NCI-H1105 (cell line): ENCODE data around the gene GALNT10.

ENCODE experiments used
- DNase-seq: peaks from one replicate; lab custom pipeline; 2025; lab: John Stamatoyannopoulos, UW

Gene GALNT10

DNA sequence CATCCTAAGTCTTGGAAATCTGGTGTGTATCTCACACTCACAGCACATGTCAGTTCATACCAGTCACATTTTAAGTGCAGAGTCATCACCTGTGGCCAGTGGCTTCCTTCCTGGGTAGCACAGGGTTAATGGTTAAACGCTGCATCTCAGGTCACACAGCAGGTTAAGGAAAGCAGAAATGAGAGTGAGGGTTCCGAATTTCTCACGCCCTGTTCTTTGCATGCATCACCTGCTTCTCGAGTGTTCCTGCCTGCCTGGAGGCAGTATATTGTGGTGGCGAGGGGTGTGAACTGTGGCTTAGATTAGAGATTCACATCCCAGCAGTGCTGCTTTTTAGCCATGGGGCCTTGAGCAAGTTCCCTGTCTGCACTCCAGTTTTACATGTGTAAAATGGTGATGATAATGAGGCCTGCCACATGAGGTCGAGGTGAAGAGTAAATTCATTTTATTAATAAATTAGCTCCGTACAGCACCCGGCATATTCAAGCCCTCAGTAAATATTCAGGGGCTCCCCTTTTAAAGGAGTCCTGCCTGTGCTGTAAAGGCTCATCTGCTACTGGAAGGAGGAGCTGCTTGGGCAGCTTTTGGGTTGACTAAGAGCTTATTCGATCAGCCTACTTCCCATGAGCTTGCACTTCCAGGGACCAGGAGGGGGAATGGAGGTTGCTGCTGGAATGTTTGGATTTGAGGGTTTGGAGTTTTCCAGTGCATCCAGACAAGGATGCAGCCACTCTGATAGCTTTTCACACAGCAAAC, 194.1 kb downstream of the GALNT10 start:
- DNase-seq = no peak

DNA sequence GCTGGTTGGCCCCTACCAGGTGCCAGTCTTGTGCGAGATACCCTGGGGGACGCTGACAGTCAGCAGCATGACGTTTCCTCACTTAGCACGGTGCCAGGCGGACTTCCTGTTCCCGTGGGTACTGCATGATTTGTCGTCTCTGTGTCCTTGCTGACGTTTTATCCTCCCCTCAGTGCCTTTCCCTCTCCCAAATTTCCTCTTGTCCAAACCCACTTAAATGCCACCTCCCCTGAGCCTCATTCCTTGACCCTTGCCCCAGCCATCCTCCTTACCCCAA, 194.6 kb downstream of the GALNT10 start:
- DNase-seq = no peak

- no peak for DNase-seq
Measured at GRCh38 chr5:154386952-154387629, 196.6 kb downstream of the GALNT10 start.

- no peak for DNase-seq
Measured at GRCh38 chr5:154388842-154389241, 198.3 kb downstream of the GALNT10 start.

GRCh38 chr5:154390096-154390495, 199.6 kb downstream of the GALNT10 start:
- no peak for DNase-seq

- no peak for DNase-seq
Measured at GRCh38 chr5:154390746-154391359, 200.3 kb downstream of the GALNT10 start.

GRCh38 chr5:154391788-154392187, 201.3 kb downstream of the GALNT10 start:
- DNase-seq = no peak

- DNase-seq = no peak
Measured at GRCh38 chr5:154393850-154394249, 203.3 kb downstream of the GALNT10 start.

- DNase-seq = no peak
Measured at GRCh38 chr5:154394307-154394706, 203.8 kb downstream of the GALNT10 start.

DNA sequence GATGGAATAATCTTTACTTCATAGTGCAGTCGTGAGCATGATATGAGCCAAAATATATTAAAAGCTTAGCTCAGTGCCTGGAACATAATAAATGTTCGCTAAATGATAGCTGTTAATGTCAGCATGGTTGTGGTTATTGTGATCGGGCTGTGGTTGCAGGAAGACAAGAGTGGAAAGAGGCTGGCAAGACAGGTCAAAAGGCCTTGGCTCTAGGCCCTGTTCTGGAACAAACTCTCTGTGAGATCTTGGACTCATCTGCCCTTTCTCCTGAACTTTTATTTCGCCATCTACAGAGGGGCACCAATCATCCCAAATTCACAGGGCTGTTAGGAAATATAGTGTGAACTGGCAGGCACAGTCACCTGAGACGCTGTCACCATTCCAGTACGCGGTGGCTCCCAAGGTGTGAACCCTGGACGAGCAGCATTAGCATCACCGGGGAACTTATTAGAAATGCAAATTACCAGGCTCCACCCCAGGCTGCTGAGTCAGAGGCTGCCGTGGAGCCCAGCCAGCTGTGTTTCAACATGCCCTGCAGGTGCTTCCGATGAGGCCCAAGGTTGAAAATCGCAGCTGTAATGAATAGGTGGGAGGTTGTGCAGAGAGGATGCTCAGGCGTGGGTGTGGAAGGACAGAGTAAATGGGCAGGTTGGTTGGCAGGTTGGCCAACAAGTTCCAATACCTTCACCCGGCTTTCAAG, 205.0 kb downstream of the GALNT10 start:
- peak; percentile 67 for DNase-seq

GRCh38 chr5:154396128-154396527, 205.6 kb downstream of the GALNT10 start:
- no peak for DNase-seq

DNA sequence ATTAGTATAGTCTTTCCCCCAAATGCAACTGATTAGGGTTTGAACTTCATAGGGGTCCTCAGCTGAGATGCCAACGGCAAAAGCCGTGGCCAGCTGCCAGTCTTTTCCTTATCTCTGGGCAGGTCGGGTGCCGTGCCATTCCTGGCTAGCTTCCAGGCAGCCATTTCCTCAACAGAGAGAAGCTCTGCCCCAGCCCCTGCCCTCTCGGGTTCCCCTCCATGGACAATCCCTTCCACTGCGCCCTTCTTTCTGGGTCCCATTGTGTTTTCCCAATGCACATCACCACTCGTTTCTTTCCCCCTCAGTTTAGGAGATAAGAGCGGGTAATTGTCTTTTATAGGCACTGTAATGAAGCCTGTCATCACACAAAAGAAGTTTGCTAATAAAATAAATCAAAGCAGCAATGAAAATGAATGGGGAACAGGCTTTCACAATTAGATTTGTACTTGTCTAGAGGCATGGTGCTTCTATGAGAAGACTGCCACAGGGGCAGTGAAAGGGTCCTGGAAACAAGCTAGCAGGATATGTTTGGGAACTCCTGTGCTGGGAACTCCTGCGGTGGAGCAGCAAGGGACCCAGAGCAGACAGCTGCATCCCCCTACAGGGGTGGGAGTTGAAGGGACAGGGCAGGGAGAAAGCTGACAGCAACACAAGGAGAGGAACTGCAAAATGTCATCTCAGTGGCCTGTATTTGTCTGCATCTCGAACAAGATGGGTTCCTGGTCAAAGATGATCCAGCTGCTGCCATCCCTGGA, 207.3 kb downstream of the GALNT10 start:
- peak; percentile 77 for DNase-seq

DNA sequence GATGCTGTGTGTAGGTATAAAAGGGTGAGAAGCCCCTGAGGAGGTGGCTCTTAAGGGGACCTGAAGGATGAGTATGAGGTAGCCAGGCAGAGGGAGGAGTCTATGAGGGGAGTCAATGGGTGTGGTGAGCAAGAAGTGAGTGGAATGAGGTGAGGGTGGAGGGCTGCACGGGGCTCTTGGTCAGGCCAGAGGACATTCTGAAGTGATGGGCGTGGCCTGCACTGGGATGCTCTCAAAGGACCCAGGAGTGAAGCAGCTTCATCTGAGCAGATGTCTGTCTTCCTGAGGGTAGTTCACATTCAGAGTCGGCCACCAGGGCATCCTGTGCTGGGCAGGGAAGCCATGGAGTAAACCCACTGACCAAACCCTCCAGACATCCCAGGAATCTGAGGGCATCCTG, 210.1 kb downstream of the GALNT10 start:
- no peak for DNase-seq

DNA sequence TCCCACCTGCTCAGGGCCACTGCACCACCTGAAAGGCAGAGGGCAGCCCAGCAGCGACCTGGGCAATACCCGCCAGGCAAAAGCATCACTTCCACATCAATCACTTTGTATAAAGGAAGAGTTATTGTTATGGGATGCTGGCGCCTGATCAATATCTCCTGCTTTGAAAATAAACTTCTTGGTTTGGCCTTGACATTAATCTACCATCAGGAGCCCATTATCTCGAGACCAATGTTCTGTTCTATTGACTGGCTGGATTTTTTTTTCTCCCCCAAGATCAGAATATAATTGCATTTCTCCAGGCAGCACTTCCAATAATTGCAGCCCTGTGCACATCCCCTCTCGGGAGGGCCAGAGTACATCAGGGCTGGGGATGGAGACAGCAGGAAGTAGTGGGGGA, 210.8 kb downstream of the GALNT10 start:
- no peak for DNase-seq

DNA sequence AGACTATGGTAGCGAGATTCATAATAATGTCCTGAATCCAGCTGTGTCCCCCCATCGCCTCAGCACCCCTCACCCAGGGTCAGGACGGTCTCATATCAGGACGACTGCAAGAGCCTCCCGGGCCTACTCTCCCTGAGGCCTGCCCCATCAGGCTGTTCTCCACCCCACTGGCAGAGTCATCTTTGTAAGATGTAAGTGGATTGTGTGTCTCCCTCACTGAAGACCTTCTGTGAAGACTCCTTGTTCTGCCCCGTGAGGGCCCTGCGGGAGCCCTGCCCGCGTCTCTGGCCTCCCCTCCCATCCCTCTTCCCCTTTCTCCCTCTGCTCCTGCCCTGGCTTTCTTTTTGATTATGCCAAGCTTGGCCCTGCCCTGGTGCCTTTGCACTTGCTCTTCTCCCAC, 211.4 kb downstream of the GALNT10 start:
- no peak for DNase-seq

DNA sequence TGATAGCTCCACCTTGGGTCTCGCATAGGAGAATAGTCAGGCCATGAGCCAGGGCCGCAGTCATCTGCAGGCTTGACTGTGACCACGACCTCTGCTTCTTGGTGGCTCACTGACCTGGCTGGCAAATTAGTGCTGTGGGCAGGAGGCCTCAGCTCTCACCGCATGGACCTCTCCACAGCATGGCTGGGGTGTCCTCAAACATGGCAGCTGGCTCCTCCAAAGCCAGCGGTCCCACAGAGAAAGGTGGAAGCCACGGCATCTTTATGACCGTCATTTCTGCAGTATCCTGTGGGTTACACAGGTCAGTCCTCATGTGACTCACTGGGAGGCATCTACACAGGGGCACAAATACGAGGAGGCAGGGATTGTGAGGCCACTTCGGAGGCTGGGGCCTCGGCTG, 212.1 kb downstream of the GALNT10 start:
- no peak for DNase-seq

GRCh38 chr5:154403234-154403633, 212.7 kb downstream of the GALNT10 start:
- no peak for DNase-seq

- DNase-seq = no peak
Measured at GRCh38 chr5:154403776-154404387, 213.3 kb downstream of the GALNT10 start.

DNA sequence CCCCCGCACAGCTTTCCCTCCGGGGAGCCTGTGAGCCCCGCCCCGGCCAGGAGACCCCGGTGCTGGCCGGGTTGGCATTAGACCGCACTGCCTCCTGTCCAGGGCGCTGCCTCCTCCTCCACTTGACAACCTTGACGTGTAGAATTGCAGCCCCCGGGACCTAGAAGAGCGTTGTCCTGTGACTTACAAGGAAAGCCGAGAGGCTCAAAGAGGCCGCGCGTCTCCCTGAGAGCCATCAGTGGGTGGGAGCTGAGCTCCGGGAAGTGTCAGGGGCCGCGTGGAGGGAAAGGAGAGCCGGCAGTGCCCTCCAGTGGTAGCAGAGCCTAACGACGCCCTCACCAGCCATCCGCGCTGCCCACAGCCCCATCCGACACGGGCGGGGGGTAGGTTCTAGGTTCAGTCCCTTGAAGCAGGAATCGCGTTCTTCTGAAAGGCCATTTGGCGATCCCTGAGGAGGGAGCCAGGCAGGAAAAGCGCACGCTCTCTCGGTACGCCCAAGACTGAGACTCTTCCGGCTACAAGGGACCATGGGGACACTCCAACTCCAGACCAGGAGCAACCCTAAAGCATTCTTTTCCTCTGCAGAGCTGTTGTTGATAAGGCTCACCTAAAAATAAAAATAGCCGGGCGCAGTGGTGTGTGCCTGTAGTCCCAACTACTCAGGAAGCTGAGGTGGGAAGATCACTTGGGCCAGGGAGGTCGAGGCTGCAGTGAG, 214.7 kb downstream of the GALNT10 start:
- peak; percentile 61 for DNase-seq

GRCh38 chr5:154406231-154406630, 215.7 kb downstream of the GALNT10 start:
- DNase-seq = no peak

DNA sequence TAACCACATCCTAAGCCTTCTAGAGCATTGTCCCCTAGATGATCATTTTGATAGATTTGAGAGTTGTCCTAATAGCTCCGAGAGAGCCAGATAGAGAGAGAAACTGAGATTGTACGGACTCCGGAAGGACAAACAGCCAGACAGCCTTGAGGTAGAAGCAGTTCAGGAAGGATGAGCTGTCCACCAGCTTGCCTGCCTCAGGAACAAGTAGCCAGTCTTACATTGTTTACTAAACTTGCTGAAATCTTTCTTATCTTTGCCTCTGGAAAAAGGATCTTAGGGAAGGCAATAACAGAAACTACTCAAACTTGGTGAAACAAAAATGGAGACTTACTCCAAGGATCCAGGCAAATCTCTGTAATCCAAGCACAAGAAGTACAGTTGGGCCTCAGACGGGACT, 216.3 kb downstream of the GALNT10 start:
- no peak for DNase-seq
